HL-60 (cell line): Measurements from ENCODE around the gene RAB1A.

Experiments
- DNase-seq, 2 experiments: peaks; one replicate each; pipeline ENCODE4 v3.0.0-alpha.2; 2010 to 2020; ENCODE audit warnings: low read depth in 1 of 2, low spot score in 1 of 2
- H3K27ac ChIP-seq: fragments of 250-450 bp; sonication (Bioruptor Pico); replicated peaks from 2 replicates; pipeline ENCODE4 v1.5.1; 2020; ENCODE audit warnings: mild to moderate bottlenecking, moderate library complexity
- H3K27me3 ChIP-seq: fragments of 250-450 bp; sonication (Bioruptor Pico); 2 replicates; pipeline ENCODE4 v1.5.1; 2021; ENCODE audit warnings: mild to moderate bottlenecking, moderate library complexity; ENCODE audit not compliant: insufficient read depth, poor library complexity, severe bottlenecking
- H3K4me3 ChIP-seq: replicated peaks from 2 replicates; pipeline ENCODE4 v1.5.1; 2011; ENCODE audit warnings: mild to moderate bottlenecking, control low read depth, low read length; ENCODE audit not compliant: insufficient read depth
- CTCF ChIP-seq: IDR thresholded peaks from one replicate; pipeline ENCODE4 v1.5.1; 2011; ENCODE audit warnings: low read length, control low read depth, inconsistent platforms; ENCODE audit not compliant: insufficient read depth
- GABPA ChIP-seq: IDR thresholded peaks from 2 replicates; pipeline ENCODE4 v1.6.1; 2012; ENCODE audit warnings: low read depth
- POLR2AphosphoS5 ChIP-seq: IDR thresholded peaks from 2 replicates; pipeline ENCODE4 v1.6.1; 2012; ENCODE audit warnings: low read depth
- REST ChIP-seq: IDR thresholded peaks from 2 replicates; pipeline ENCODE4 v1.6.1; 2012; ENCODE audit warnings: low read depth; ENCODE audit not compliant: insufficient replicate concordance
- SPI1 ChIP-seq: IDR thresholded peaks from 2 replicates; pipeline ENCODE4 v1.6.1; 2012; ENCODE audit warnings: low read depth, mild to moderate bottlenecking, borderline replicate concordance

Gene RAB1A

GRCh38 chr2:65044097-65044735, 85.7 kb downstream of the RAB1A start:
- no peak overlapping the region for H3K4me3 ChIP-seq
- no peak for TF ChIP-seq CTCF
- no peak overlapping the region for H3K27ac ChIP-seq
- DNase-seq = no peak
- no peaks in the 10 kb centered on the region for H3K27me3 ChIP-seq

- DNase-seq = no peak
- TF ChIP-seq REST (no peak), POLR2AphosphoS5 (no peak), CTCF (no peak), GABPA (no peak)
- no peaks in the 10 kb centered on the region for H3K27me3 ChIP-seq
- H3K27ac ChIP-seq = no peak overlapping the region
- no peak overlapping the region for H3K4me3 ChIP-seq
Observed at GRCh38 chr2:65043001-65043400, 86.9 kb downstream of the RAB1A start.

GRCh38 chr2:65040400-65041261, 89.3 kb downstream of the RAB1A start:
- no peak overlapping the region for H3K27ac ChIP-seq

More at GRCh38 chr2:65040400-65041261, 89.3 kb downstream of the RAB1A start:
- TF ChIP-seq REST (no peak), SPI1 (no peak), CTCF (peak; percentile 96), GABPA (no peak), POLR2AphosphoS5 (no peak)
- peak; percentile 74 to 82 for DNase-seq
- H3K27me3 ChIP-seq = no peaks in the 10 kb centered on the region
- H3K4me3 ChIP-seq = no peak overlapping the region
